Suprapubic skin (tissue), 4 donors: Measurements from ENCODE around the gene NR3C2. TPM values are rescaled to one million over a fixed set of nuclear protein-coding genes. Genes with fewer than 3 reads are reported as not detected.

Experiments
- DNase-seq, 2 donors: peaks; one replicate each; pipeline ENCODE4 v3.0.0-alpha.2; 2019; ENCODE audit warnings: low spot score in 2 of 2
- H3K27ac ChIP-seq: fragments of 200-600 bp; sonication (generic); one replicate; pipeline ENCODE4 v1.5.1; 2019
- H3K27me3 ChIP-seq: fragments of 200-600 bp; sonication (generic); one replicate; pipeline ENCODE4 v1.5.1; 2019
- H3K36me3 ChIP-seq: fragments of 200-600 bp; sonication (generic); one replicate; pipeline ENCODE4 v1.5.1; 2019
- H3K4me1 ChIP-seq: fragments of 200-600 bp; sonication (generic); one replicate; pipeline ENCODE4 v1.5.1; 2019
- H3K4me3 ChIP-seq: fragments of 200-600 bp; sonication (generic); one replicate; pipeline ENCODE4 v1.5.1; 2019; ENCODE audit warnings: mild to moderate bottlenecking
- H3K9me3 ChIP-seq: fragments of 200-600 bp; sonication (generic); one replicate; pipeline ENCODE4 v1.5.1; 2019
- CTCF ChIP-seq, 2 donors: fragments of 200-600 bp in 1 of 2; fragments of 450-650 bp in 1 of 2; sonication (generic) in 1 of 2; IDR thresholded peaks; one replicate each; pipeline ENCODE4 v1.5.1; 2016 to 2019; ENCODE audit warnings: antibody characterized with exemption in 2 of 2, mild to moderate bottlenecking in 1 of 2, moderate library complexity in 1 of 2
- EP300 ChIP-seq: sonication (generic); formaldehyde crosslinking; IDR thresholded peaks from one replicate; pipeline ENCODE4 v1.6.1; 2017; ENCODE audit warnings: antibody characterized with exemption
- POLR2A ChIP-seq, 2 donors: fragments of 450-650 bp; IDR thresholded peaks; one replicate each; pipeline ENCODE4 v1.6.1; 2017; ENCODE audit warnings: antibody characterized with exemption in 2 of 2, mild to moderate bottlenecking in 2 of 2, moderate library complexity in 2 of 2
- POLR2AphosphoS5 ChIP-seq, 3 donors: sonication (generic); formaldehyde crosslinking; IDR thresholded peaks; one replicate each; pipeline ENCODE4 v1.6.1; 2017; ENCODE audit warnings: antibody characterized with exemption in 3 of 3
- WGBS: methylation state at CpG from one replicate; pipeline ENCODE4 v1.1.5; 2018; 5-methylcytosine and 5-hydroxymethylcytosine counted together
- total RNA-seq, 4 donors: library from RNA; depleted of rRNA; stranded (reverse); fragments of >200 nt; gene quantifications; one replicate each; pipeline ENCODE4 v1.1.0, GENCODE V29; 2016

The NR3C2 gene
- total RNA-seq, 4 donors from 2014 or later = 7.3 to 12.1 (median 11.0) TPM

DNA sequence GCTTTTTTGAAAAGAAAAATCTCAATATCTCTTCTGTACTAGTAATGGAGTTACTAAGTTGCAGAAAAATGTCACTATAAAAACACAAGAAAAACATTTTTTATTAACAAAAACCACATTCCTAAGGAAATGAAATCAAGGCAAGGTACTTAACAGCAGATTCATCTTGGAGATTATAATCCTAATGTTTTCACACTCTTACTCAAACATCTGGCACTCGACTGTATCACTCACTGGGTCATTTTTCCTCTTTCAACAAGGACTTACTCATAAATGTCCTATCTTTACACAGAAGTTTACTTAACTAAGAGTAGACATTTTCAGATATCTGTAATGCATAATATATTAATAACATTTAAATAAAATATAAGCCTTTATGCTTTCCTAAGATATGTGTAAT, 216.6 kb downstream of the NR3C2 start:
- Histone ChIP-seq H3K9me3 (no peaks in the 10 kb centered on the region), H3K4me3 (no peak overlapping the region), H3K27ac (no peak overlapping the region), H3K27me3 (no peaks in the 10 kb centered on the region), H3K36me3 (no peaks in the 10 kb centered on the region), H3K4me1 (no peaks in the 10 kb centered on the region)
- TF ChIP-seq POLR2A (IDR thresholded peaks at IDR 0.05) = no peak
- no peak for TF ChIP-seq CTCF (IDR thresholded peaks at IDR 0.05)
- no peak for DNase-seq
- WGBS = 64% methylated on average over 1 of the region's 1 CpG

- Histone ChIP-seq H3K27me3 (no peaks in the 10 kb centered on the region), H3K9me3 (no peaks in the 10 kb centered on the region), H3K36me3 (no peaks in the 10 kb centered on the region), H3K4me1 (no peaks in the 10 kb centered on the region), H3K4me3 (no peak overlapping the region), H3K27ac (no peak overlapping the region)
- no peak for TF ChIP-seq POLR2A (IDR thresholded peaks at IDR 0.05)
- TF ChIP-seq POLR2AphosphoS5 (IDR thresholded peaks at IDR 0.05) = no peak
- no peak for TF ChIP-seq EP300
- no peak for TF ChIP-seq CTCF (IDR thresholded peaks at IDR 0.05)
- no peak for DNase-seq
- 66% methylated on average over 3 of the region's 3 CpGs for WGBS
Measured at GRCh38 chr4:148224476-148224875, 217.7 kb downstream of the NR3C2 start.

DNA sequence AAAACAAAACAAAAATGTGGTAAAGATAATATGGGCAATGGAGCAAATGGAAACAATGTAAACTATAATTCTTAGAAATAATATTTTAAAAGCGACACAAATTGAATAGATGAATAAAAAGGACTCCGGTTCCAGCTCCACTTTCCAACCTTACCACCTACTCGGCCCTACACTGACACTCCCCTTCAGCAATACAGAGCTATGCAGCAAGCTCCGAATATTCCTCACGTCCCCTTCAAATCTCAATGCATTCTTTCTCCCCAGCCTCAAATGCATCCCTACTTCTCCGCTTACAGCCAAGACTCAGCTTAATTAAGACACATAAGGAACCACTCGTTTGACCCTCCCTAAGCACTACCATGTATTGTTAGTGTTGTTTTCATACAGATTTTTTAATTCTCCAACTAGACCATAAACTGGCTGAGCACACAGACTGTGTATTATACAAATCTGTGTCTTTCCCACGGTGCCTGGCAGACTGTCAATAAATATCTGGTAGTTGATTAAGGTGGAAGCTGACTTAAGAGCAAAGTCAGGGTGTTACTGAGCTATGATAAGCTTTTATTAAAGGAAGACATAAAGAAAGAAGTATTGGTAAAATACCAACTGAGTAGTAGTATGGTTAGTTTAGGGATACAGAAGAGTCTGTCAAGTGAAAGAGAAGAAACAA, 219.1 kb downstream of the NR3C2 start:
- Histone ChIP-seq H3K4me3 (no peak overlapping the region), H3K9me3 (no peaks in the 10 kb centered on the region), H3K27me3 (no peaks in the 10 kb centered on the region), H3K4me1 (no peaks in the 10 kb centered on the region), H3K27ac (no peak overlapping the region), H3K36me3 (no peaks in the 10 kb centered on the region)
- TF ChIP-seq POLR2AphosphoS5 (IDR thresholded peaks at IDR 0.05) (no peak), EP300 (no peak), CTCF (IDR thresholded peaks at IDR 0.05) (no peak), POLR2A (IDR thresholded peaks at IDR 0.05) (no peak)
- WGBS = 77% methylated on average over 8 of the region's 8 CpGs
- DNase-seq = no peak

DNA sequence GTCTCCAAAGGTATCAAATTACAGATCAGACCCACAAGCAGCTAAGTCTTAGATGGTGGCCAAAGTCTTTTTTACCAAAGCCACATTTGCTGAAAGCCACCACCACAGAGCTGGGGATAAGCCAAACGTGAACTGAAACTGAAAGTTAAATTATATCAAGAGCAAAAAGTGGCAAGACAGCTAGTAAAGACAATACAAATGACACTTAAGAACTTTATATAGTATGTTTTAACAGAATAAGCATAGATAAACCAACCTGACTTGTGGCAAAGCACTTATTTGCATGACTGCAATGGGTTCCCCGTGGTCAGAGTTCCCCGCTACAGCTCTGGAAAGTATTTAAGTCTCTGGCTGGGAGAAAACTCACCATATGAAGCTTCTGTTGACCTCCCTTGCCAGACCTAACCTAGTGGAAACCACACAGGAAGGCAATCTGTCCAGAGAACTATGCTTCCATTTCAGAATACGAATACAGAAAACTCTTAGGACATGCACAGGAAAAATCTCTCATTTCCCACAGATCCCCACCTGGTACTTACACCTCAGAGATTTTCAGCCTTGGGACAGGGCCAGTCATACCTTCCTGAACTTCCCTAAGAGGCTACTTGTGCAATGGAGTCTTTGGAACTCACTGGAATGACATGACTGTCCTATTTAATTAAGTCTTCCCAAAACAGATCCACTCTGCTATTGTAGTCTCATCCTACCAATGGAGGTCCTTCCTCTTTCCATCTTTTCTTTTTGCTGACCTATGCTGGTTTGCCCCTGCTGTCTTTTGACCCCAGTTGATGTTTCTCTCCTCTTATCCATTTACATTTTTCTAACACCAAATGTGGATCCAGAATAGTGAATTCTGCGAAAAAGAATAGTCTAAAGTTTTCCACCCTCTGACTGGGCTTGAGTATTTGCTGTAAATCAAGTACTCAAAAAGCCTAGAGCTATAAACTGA, 225.1 kb downstream of the NR3C2 start:
- Histone ChIP-seq H3K36me3 (no peaks in the 10 kb centered on the region), H3K27ac (no peak overlapping the region)
- DNase-seq = no peak

More for the DNA sequence above, 225.1 kb downstream of the NR3C2 start:
- Histone ChIP-seq H3K27me3 (no peaks in the 10 kb centered on the region), H3K4me3 (peak overlapping the region; percentile 26), H3K9me3 (no peaks in the 10 kb centered on the region), H3K4me1 (peaks cover 29% of the 10 kb centered on the region)
- TF ChIP-seq POLR2AphosphoS5 (IDR thresholded peaks at IDR 0.05) (no peak), POLR2A (IDR thresholded peaks at IDR 0.05) (no peak), EP300 (no peak), CTCF (IDR thresholded peaks at IDR 0.05) (no peak)
- WGBS = 62% methylated on average over 5 of the region's 5 CpGs
